HG02943 (cell line): ENCODE data around the gene PRTN3.

ENCODE experiments used
- ATAC-seq: cut with Tn5 transposase; IDR thresholded peaks from one replicate; pipeline ENCODE4 v1.9.1; 2021; ENCODE audit warnings: mild to moderate bottlenecking, low read depth, moderate library complexity; ENCODE audit not compliant: unreplicated experiment

The PRTN3 gene

GRCh38 chr19:861756-862580 is 21.2 kb downstream of the PRTN3 start:
- no peak for ATAC-seq

- no peak for ATAC-seq
Measured at GRCh38 chr19:862581-863314, 21.9 kb downstream of the PRTN3 start.

GRCh38 chr19:863315-863620 is 22.5 kb downstream of the PRTN3 start:
- ATAC-seq: no peak

GRCh38 chr19:866769-867300 is 26.0 kb downstream of the PRTN3 start:
- no peak for ATAC-seq

- ATAC-seq: no peak
Measured at GRCh38 chr19:867301-867793, 26.5 kb downstream of the PRTN3 start.

- no peak for ATAC-seq
Measured at GRCh38 chr19:867855-868457, 27.2 kb downstream of the PRTN3 start.

GRCh38 chr19:868458-869244 is 27.9 kb downstream of the PRTN3 start:
- no peak for ATAC-seq

- no peak for ATAC-seq
Measured at GRCh38 chr19:869245-870177, 28.7 kb downstream of the PRTN3 start.

GRCh38 chr19:870314-870713 is 29.5 kb downstream of the PRTN3 start:
- no peak for ATAC-seq

- no peak for ATAC-seq
Measured at GRCh38 chr19:870963-871401, 30.2 kb downstream of the PRTN3 start.

GRCh38 chr19:871446-872265 is 30.9 kb downstream of the PRTN3 start:
- no peak for ATAC-seq

- ATAC-seq: no peak
Measured at GRCh38 chr19:872266-872951, 31.6 kb downstream of the PRTN3 start.

- no peak for ATAC-seq
Measured at GRCh38 chr19:873084-873483, 32.3 kb downstream of the PRTN3 start.

GRCh38 chr19:873561-874041 is 32.8 kb downstream of the PRTN3 start:
- no peak for ATAC-seq

- ATAC-seq: no peak
Measured at GRCh38 chr19:875265-875879, 34.6 kb downstream of the PRTN3 start.

GRCh38 chr19:876089-876488 is 35.3 kb downstream of the PRTN3 start:
- ATAC-seq: no peak

GRCh38 chr19:876780-877314 is 36.0 kb downstream of the PRTN3 start:
- ATAC-seq: no peak
